Stimulated activated CD8-positive, alpha-beta memory T cell treated with anti-CD3 and anti-CD28 coated beads, Interleukin-15, amount 100 ng/mL, for 24 hours (primary cell): ENCODE data around the gene ACP2.

ENCODE experiments used
- DNase-seq: peaks from one replicate; pipeline ENCODE4 v3.0.0-alpha.2; 2020; ENCODE audit warnings: low read depth

The ACP2 gene

DNA sequence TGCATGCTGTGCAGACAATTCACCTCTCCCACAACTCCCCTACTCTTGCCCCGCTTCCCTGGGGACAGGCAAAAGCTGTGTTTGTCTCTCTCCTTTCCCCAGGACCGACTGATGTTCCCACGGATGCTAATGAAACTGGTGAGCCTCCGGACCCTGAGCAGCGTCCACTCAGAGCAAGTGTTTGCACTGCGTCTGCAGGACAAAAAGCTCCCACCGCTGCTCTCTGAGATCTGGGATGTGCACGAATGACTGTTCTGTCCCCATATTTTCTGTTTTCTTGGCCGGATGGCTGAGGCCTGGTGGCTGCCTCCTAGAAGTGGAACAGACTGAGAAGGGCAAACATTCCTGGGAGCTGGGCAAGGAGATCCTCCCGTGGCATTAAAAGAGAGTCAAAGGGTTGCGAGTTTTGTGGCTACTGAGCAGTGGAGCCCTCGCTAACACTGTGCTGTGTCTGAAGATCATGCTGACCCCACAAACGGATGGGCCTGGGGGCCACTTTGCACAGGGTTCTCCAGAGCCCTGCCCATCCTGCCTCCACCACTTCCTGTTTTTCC is 19.9 kb upstream of the ACP2 start:
- no peak for DNase-seq

DNA sequence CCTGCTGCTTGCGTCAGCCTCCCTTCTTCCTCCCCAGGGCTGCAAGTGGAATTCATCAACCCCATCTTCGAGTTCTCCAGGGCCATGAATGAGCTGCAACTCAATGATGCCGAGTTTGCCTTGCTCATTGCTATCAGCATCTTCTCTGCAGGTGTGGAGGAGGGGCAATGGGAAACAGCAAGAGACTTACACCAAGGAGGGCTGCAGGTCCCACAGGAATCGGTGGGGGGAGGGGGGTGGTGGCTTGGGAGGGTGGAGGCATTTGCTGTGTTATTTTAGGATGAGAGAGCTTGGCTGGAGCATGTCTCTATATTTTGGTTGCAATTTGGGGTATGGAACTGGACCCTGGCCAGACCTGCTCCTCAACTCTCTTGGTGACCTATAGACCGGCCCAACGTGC is 19.3 kb upstream of the ACP2 start:
- DNase-seq = no peak

DNA sequence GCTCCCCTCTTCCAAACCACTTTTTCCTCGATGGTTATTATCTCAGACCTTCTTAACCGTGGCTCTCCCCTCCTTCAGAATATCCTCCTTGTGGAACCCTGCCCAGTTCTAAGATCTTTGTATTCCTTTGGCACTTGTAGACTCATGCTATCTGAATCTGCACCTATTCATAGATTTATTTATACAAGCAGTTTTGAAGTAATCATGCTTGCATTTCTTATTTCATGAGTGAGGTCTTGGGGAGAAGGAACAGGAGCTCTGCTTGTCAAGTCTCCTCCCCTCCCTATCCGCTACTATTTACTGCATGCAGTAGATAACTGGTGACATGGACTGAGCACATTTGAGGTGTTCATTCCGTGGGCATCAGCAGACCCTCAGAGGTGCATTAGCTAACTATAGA is 15.9 kb upstream of the ACP2 start:
- no peak for DNase-seq

DNA sequence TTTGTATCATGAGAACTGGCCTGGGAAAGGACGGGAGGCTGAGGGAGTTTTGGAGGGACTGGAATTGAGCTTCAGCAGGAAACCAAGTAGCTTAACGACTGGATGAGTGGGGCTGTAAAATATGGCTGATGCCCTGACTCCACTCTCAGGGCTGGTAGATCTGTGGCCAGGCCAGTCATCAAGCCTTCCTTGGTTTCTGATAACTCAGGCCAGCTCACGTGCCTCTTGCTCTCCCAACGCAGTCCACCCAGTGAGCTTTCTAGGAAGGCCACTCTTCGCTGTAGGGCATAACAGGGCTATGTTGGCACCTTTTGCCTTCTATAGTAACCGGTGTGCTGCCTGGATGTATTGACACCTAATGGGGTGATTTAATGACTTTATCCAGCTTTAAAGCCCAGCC is 15.5 kb upstream of the ACP2 start:
- no peak for DNase-seq

DNA sequence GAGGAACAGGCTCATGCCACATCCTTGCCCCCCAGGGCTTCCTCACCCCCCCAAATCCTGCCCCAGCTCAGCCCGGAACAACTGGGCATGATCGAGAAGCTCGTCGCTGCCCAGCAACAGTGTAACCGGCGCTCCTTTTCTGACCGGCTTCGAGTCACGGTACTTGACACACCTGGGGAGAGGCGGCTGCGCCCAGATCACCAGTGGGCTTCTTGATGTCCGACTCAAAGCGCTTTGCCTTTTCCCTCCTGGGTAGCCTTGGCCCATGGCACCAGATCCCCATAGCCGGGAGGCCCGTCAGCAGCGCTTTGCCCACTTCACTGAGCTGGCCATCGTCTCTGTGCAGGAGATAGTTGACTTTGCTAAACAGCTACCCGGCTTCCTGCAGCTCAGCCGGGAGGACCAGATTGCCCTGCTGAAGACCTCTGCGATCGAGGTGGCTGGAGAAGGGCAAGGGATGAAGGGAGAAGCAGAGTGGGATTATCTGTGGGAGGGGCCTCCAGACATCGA is 12.7 kb upstream of the ACP2 start:
- no peak for DNase-seq

DNA sequence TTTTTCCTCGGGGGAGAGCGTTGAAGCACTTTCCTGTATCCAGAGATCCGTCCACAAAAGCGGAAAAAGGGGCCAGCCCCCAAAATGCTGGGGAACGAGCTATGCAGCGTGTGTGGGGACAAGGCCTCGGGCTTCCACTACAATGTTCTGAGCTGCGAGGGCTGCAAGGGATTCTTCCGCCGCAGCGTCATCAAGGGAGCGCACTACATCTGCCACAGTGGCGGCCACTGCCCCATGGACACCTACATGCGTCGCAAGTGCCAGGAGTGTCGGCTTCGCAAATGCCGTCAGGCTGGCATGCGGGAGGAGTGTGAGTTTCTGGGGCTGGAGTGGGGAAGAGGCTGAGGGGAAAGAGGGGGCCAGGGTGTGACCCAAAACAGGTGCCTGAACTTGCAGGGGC is 11.8 kb upstream of the ACP2 start:
- DNase-seq = no peak

DNA sequence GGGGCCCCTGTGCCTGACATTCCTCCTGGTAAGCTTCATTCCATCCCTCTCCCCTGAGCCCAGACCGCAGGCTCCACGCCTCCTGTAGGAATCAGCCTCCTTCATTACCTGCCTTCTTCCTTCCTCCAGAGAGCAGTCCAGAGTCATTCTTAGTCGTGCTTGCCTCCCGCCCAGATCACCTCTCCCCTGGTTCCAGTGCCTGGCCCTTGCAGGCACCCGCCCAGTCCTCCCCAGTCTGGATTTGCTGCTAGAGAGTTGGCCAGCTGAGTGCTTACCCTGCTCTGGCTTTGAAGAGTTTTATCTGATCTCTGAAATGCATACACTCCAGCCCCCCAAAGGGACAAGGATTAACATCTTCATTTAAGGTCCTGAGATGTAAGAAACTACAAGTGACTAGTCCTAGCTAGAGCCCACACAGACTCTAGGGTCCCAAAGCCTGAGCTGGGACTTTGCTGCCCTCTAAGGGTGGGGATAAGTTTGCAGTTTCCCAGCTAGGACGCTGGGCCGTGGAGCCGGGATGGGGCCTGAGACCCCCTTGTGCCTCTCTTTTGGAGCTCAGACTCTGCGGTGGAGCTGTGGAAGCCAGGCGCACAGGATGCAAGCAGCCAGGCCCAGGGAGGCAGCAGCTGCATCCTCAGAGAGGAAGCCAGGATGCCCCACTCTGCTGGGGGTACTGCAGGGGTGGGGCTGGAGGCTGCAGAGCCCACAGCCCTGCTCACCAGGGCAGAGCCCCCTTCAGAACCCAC is 10.8 kb upstream of the ACP2 start:
- no peak for DNase-seq

DNA sequence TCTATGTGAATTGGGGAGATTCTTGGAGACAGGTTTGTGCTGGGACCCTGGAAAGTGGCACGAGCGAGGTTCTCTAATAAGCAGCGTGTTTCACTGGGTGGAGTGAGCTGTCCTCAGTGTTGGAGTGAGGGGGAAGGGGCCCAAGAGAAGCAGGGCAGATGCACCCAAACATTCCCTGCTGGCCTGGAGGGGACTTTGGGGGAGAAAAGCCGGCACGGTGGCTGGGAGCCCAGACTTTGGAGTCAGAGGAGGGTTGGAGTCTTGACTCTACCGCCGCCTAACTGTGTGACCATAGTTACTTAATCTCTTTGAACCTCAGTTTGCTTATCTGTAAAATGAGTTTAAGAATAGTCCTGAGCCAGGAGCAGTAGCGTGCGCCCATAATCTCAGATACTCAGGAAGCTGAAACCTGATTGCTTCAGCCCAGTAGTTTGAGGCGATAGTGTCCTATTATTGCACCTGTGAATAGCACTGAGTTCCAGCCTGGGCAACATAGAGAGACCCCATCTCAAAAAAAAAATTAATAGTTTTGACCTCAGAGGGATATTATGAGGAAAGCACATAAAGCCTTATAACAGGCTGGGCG is 9.8 kb upstream of the ACP2 start:
- DNase-seq = no peak

DNA sequence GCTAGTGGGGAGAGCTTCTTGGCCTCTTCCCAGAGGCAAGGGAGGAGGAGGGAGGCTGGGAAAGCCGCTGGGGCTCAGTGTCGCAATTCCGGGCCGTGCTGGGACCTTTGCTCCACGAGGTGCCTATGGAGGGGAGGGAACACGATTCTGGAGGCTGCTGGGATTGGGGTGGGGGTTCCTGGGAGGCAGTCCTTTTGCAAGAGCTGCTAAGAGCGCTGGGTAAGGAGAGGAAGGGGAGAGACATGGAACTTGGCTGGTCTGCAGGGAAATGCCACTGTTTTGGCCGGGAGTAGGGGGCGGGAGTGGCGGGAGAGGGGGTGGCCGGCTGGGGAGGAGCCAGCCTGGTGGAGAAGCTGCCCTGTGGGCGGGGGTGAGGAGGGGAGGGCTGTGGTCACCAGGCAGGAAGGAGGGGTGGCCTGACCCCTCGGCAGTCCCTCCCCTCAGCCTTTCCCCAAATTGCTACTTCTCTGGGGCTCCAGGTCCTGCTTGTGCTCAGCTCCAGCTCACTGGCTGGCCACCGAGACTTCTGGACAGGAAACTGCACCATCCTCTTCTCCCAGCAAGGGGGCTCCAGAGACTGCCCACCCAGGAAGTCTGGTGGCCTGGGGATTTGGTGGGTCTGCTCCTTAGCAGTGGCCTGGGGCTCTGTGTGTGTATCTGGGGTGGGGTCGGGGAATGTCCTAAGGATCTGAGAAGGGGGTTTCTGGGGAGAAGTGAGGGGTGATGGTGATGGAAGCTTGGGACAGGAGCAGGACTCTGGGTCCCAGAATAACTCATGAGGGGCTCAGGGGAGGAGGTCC is 9.1 kb upstream of the ACP2 start, which contains the start of gene NR1H3:
TSS of gene NR1H3 (plus strand) at position 480 of the 800 bp plus-strand sequence. CDS start 1,221 bp downstream, outside the sequence.
- DNase-seq = no peak

DNA sequence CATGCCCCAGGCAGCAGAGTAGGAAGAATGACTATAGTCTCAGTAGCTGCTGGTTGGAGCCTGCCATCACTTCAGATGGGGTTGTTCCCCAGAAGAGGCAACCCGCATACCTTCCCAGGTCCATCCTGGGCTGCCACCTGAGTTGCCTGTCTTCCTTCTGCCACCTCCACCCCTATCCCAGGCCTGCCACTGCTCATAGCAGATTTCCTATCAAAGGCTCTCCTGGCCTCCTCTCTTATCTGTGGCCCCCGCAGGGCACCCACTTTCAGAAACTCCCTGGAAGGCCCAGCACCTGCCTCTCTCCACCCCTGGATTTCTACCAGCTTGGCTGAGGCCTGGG is 8.5 kb upstream of the ACP2 start:
- DNase-seq = no peak

DNA sequence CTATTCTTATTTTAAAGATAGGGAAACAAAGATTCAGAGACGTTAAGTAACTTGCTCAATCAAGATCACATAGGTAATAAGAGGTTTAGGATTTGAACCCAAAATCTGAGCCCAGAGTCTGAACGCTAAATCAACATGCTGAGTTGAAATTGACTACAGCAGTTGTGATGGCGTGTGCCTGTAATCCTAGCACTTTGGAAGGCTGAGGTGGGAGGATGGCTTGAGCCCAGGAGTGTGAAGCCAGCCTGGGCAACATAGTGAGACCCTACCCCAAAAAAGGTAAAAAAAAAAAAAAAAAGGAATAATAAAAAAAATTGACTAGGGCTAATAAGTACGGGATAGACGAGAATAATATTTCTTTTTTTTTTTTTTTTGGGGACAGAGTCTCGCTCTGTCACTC is 7.8 kb upstream of the ACP2 start:
- DNase-seq = no peak

DNA sequence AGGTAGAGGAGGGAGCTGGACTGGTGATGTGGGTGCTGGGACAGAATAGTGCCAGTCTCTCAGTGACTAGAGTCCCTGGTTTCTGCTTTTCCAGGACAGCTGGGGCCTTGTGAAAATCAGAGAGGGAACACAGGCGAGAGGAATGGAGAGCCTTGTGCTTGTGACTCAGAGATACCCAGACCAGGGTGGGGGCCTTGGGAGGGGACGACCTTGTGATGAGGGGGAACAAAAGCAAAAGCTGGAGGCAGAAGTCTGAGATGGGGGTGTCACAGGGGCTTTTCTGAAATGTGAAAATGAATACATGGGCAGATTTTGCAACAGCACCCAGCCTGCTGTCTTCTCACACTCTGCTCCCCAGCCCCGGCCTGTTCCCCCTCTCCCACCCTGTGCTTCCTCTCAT is 5.8 kb upstream of the ACP2 start:
- DNase-seq = no peak

DNA sequence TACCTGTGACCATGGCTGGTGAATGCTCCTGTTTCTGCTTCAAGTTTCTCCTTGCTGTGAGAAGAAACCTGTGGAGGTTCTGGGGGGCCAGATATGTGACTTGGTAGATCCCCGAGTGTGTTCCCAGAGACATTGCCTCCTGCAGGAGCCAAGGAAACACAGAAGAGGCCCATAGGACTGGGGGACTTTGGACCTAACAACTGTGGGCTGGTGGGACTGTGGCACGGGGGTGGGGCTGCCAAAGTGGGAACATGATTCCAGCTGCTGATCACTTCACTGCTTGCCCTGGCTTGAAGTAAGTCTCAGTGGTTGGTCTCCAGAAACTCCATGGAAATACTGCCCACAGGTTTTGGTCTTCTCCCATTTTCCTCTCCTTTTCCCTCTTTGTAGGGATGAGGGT is 5.0 kb upstream of the ACP2 start:
- DNase-seq = no peak

DNA sequence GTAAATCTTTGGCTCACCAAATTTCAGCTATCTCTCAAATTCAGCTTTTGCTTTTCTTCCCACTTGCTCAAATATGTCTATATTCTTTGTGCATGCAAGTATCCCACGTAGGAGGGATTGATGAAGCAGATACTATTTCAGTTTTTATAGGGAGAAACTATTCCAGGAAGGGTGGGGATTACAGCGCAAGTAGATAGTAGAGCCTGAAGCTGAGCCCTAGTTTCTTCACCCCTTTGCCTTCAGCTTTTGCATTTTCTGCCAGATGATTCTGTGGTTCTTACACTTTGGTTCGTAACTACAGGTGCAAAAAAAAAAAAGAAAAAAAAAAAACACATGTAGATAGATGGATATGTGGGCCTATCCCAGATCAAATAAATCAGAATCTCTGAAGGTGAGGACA is 3.1 kb upstream of the ACP2 start:
- no peak for DNase-seq

DNA sequence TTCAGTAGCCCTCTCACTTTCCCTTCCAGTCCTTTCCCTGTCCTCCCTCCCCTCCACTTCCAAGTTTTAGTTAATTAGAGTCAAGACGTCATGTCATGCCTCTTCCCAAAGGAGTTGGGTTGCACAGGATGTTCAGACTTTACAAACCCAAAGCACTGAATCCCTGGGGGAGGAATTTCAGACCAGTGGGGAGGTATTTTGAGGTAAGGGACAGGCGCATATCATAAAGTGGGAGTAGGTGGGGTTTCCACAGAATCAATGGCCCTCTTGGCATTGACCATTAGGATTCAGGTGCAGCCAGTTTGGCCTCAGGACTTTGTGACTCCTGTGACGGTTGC is 733 bp upstream of the ACP2 start:
- no peak for DNase-seq

DNA sequence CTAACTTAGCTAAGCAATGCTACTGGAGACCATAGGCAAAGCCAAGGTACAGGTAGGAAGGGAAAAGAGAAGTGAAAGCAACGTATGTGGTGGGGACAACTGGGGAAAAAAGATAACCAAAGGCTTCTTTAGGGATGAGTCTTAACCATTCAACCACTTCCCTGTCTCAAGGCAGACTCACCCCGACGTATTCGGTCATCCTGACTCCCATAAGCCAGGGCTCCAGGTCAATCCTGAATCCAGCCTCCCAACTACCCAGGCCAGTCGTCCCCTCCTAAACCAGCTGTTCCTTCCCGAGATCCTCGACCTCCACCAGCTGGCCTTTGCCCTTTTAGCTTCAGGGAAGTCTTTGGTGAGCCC is 330 bp downstream of the ACP2 start:
- no peak for DNase-seq

DNA sequence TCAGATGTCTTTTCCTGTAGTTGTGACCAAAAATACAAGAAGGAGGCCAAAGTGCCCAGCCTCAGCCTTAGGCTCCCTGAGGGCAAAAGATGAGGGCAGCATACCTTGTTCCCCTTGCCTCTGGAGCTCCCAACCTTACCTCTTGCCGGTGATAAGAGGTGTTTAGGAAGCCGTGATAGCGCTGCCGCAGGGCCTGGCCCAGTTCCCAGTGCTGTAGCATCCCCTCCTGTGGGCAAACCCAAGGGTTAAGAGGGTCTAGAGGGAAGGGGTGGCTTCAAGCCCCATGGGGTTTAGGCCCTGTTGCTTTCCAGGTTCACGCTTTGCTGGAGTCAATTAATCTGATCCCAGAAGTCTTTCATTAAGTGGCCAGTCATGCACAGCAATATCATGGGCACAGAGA is 1.1 kb downstream of the ACP2 start:
- no peak for DNase-seq

DNA sequence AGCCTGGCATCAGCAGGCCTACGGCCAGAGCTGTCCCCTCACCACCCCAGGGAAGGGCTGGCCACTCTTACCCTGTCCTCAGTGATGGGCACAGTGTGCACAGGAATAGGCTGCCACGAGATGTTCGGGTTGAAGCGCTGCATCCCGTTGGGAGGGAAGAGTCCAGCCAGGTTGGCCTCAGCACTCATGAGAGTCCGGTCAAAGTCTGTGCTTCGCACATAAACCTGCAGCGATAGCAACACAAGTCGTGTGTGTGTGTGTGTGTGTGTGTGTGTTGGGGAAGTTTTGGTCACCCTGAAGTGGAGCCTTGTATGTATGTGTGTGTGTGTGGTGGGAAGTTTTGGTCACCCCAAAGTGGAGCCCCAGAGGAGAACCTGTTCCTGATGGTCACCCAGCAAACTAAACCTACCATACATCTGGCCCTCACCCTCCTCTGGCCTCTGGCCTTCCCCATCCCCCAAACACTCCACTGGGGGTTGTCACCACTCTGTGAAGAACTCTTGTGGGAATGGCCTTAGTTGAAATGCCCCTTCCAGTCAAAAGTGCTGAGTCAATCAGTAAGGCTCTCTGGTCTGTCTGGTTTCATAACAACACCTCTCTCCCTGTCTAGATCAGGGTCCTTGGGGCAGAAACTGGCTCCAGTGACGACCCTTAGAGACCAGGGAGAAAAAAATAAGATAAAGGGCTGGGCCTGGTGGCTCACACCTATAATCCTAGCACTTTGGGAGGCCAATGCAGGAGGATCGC is 2.8 kb downstream of the ACP2 start:
- no peak for DNase-seq

DNA sequence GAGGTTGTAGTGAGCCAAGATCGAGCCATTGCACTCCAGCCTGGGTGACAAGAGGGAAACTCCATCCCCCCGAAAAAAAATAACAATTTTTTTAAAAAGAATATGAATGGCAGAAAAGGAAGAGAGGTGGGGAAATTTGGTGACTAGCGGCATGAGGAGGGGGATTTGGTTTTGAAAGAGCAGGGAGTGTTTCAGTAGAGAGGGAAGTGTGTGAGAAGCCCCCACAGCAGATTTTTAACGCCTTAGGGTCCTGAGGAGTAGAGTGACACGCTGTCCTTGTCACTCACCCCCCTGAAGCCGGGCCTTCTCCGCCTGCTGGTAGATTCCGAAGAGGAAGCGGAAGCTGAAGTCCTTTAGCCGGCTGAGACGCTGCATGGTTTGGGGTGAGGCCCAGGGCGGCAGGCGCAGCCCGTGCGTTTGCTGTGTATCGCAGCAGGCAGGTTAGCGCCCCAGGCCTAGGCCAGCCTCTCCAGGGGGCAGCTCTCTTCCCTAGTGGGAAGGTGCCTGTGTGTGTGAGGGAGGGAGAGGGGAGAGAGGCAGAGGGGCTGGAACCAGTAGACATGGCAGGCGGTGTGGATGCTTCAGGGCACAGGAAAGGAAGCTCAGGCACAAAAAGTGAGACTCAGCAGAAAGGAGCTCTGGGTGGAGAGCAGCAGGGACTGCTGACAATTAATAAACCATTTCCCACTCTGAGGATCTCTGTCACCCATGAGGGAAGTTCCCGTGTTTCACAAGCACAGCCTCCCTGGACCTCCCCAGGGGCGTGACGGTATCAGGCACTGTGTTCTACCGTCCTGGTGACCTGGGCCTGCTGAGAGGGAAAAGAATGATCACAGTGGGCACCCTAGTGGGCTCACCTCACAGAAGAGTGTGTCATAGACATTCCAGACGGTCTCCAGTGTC is 3.9 kb downstream of the ACP2 start:
- no peak for DNase-seq

DNA sequence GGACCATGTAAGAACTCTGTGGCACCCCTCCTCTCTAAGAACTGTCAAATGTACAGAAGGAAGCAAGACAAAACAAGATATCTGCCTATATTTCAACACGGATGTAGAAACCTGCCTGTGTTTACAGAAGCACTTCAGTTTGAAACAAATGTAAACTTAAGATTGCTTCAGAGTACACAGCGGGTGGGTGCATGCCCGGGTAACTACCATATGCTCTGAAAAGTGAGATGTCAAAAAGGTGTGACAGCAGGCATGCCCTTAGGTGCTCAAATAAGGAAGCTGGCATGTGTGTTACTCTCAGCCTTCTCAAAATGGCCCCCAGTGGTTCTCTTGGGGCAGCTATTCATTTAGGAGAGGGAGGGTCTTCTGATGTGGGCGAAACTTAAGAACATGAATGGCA is 5.2 kb downstream of the ACP2 start:
- no peak for DNase-seq

DNA sequence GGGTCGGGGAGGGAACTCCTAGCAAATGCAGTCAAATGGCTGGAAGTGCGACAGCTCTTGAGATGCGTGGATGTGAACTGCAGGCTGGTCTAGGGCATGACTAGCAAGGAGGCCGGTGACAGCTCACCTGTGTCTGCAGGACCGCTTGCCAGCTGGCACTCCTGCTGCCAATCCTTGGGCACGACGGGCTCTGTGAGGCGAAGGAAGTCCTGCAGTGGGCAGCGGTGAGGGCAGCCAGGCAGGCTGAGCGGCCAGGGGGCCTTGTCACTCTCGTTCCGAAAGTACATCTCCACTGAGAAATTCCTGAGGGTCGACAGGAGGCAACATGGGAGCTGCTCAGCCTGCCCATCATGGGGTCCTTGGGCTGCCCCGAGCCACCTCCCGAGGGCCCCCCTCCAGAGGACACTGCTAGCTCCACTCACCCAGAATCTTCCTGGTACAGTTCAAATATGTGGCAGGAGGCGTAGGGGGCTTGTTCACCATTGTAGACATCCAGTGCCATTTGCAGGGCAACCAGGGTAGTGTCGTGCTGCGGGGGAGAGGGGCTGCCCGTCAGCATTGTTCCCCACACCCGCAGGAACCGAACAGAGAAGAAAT is 5.9 kb downstream of the ACP2 start:
- DNase-seq = no peak
